ENCODE measurements around the gene IFIT1B. TPM values are rescaled to one million over a fixed set of nuclear protein-coding genes. Genes with fewer than 3 reads are reported as not detected.

Gene IFIT1B
- total and polyA plus RNA-seq, 10 of the 15 experiments (the other 5 are each of a cell fraction or from before 2014, with no cell fraction given) = 0.04 TPM; not detected in 9

- RAD21 ChIA-PET (ENCODE audit: unreplicated experiment) = interaction anchor here (1.5 to 2.3 kb wide), 2 partner anchors 21 to 140 kb away, joined by 4 to 13 read pairs; no protein-coding TSS in a partner anchor
- Histone ChIP-seq H3K36me3 (ENCODE audit: control insufficient read depth in 2 of 2, insufficient read depth in 2 of 2, low read length in 1 of 2) (no peaks in the 10 kb centered on the region), H3K27ac (ENCODE audit: control insufficient read depth, insufficient read depth) (no peak overlapping the region), H3K4me1 (ENCODE audit: control insufficient read depth, insufficient read depth, low read length) (no peaks in the 10 kb centered on the region; the same call in 1 of the 2 replicates), H3K27me3 (replicated peaks in 1 of 2; ENCODE audit: control insufficient read depth in 2 of 2, insufficient read depth in 2 of 2, low read length in 1 of 2) (no peaks in the 10 kb centered on the region), H3K79me2 (ENCODE audit: control insufficient read depth, insufficient read depth, low read length) (peaks cover 21% of the 10 kb centered on the region), H4K20me1 (ENCODE audit: control insufficient read depth, insufficient read depth) (no peaks in the 10 kb centered on the region), H3K4me3 (no peak overlapping the region), H2AFZ (ENCODE audit: control insufficient read depth, low read depth, low read length) (no peak overlapping the region), H3K9me3 (replicated peaks; ENCODE audit: control insufficient read depth, insufficient read depth, low read length) (no peaks in the 10 kb centered on the region; the same call in 2 of the 3 replicates), H3K4me2 (ENCODE audit: control insufficient read depth, insufficient read depth) (no peak overlapping the region), H3K9ac (ENCODE audit: control insufficient read depth, insufficient read depth, low read length) (no peak overlapping the region)
- FAIRE-seq (no peak), ATAC-seq (no peak), DNase-seq (ENCODE audit: low read depth, low spot score) (no peak)
- intact Hi-C loops (cut with micrococcal nuclease; ENCODE audit: unreplicated experiment) = loop anchor here (10.0 kb wide), 1 partner anchor 396 kb away; the partner anchor contains the start of gene FAS
- POLR2A ChIA-PET = interaction anchor here (0.7 kb wide), 1 partner anchor 142 kb away, joined by 3 read pairs; no protein-coding TSS in a partner anchor
- SMC1A ChIA-PET (ENCODE audit: uncharacterized antibody, unreplicated experiment) = interaction anchor here (4.1 kb wide), 1 partner anchor 28 kb away, joined by 21 read pairs; no protein-coding TSS in a partner anchor
- CTCF ChIA-PET = interaction anchor here (0.5 to 8.5 kb wide), 6 partner anchors 21 to 194 kb away, joined by 3 to 97 read pairs (median 4); partner anchors contain the start of gene LIPA
- no TSS peak for BruUV-seq (replicated peaks)
- in situ Hi-C loops (cut with MboI) = no loop called here
- 87% methylated on average over 5 of the region's 5 CpGs for WGBS (ENCODE audit: insufficient coverage, insufficient replicate concordance, low lambda C conversion rate, missing lambda C conversion rate)
- no peak for TF ChIP-seq GABPA (IDR thresholded peaks at IDR 0.05; ENCODE audit: low read depth)
- TF ChIP-seq NFIC (IDR thresholded peaks at IDR 0.05; ENCODE audit: low read depth, low read length) = no peak
- no peak for TF ChIP-seq NRF1 (conservative IDR thresholded peaks at IDR 0.05; ENCODE audit: low read depth, low read length)
- no peak for TF ChIP-seq JUND (IDR thresholded peaks at IDR 0.05; ENCODE audit: low read depth, low read length)
- TF ChIP-seq CEBPB (IDR thresholded peaks at IDR 0.05; ENCODE audit: borderline replicate concordance in 1 of 2, low read depth in 2 of 2, low read length in 2 of 2) = no peak
- TF ChIP-seq ZBTB4 (CRISPR knock-in tag; IDR thresholded peaks at IDR 0.05) = no peak
- TF ChIP-seq EZH2 (IDR thresholded peaks at IDR 0.05; ENCODE audit: borderline replicate concordance, control insufficient read depth, low read depth, low read length) = no peak
- TF ChIP-seq HDAC6 (IDR thresholded peaks at IDR 0.05; ENCODE audit: unreplicated experiment) = no peak
- no peak for TF ChIP-seq ASH2L (IDR thresholded peaks at IDR 0.05; ENCODE audit: borderline replicate concordance, low read depth)
- no peak for TF ChIP-seq MLLT1 (IDR thresholded peaks at IDR 0.05)
- TF ChIP-seq BCL3 (IDR thresholded peaks at IDR 0.05; ENCODE audit: borderline replicate concordance, insufficient read depth, low read depth, low read length, poor library complexity, severe bottlenecking) = no peak
- TF ChIP-seq SIN3A (IDR thresholded peaks at IDR 0.05; ENCODE audit: low read depth, low read length) = no peak
- TF ChIP-seq SREBF1 (IDR thresholded peaks at IDR 0.05; ENCODE audit: low read length) = no peak
- no peak for TF ChIP-seq PKNOX1 (IDR thresholded peaks at IDR 0.05)
- no peak for TF ChIP-seq NR2C2 (IDR thresholded peaks at IDR 0.05; ENCODE audit: borderline replicate concordance, control insufficient read depth, insufficient read length, low read depth)
These were observed 12.8 kb downstream of the IFIT1B start for GRCh38 chr10:89390476-89391225.
